GM12878 (cell line): ENCODE results near the gene ADGRD2. TPM values are rescaled to one million over a fixed set of nuclear protein-coding genes. Genes with fewer than 3 reads are reported as not detected.

ENCODE experiments used
- ATAC-seq: fragments of 200-7000 bp; cut with Tn5 transposase; 3 replicates; pipeline ENCODE4 v1.9.1; 2020; ENCODE audit warnings: mild to moderate bottlenecking, moderate library complexity
- BruUV-seq: library from RNA; stranded (reverse); fragments of 400-500 nt; replicated peaks from 2 replicates; lab custom pipeline; 2021; lab: Mats Ljungman, UMichigan
- CTCF ChIA-PET: fragments of 300-600 bp; sonication (Branson Sonifier 250); formaldehyde crosslinking; extraction: SDS; loops from one replicate; lab custom pipeline; 2021; ENCODE audit warnings: inconsistent platforms; lab: Yijun Ruan, JAX
- POLR2A ChIA-PET: fragments of 350-600 bp; formaldehyde crosslinking; extraction: SDS; loops from one replicate; lab custom pipeline; 2021; ENCODE audit warnings: inconsistent platforms; lab: Charles Lee
- RAD21 ChIA-PET: fragments of 300-600 bp; sonication (Branson Sonifier 250); formaldehyde crosslinking; loops from one replicate; lab custom pipeline; 2023; ENCODE audit warnings: antibody characterized with exemption; ENCODE audit not compliant: unreplicated experiment; lab: Charles Lee
- SMC1A ChIA-PET: fragments of 300-600 bp; sonication (Branson Sonifier 250); formaldehyde crosslinking; loops from one replicate; lab custom pipeline; 2023; ENCODE audit not compliant: unreplicated experiment, uncharacterized antibody; lab: Charles Lee
- DNase-seq: peaks from one replicate; pipeline ENCODE4 v3.0.0-alpha.2; 2011; ENCODE audit warnings: low read depth, low spot score
- FAIRE-seq: peaks from 3 replicates; lab custom pipeline; 2011; peaks lifted over from hg19 to GRCh38; lab: Jason Lieb, UNC
- H2AFZ ChIP-seq: 2 replicates; pipeline ENCODE4 v1.6.0; 2011; ENCODE audit warnings: low read depth, low read length, control low read depth; ENCODE audit not compliant: control insufficient read depth
- H3K27ac ChIP-seq: 2 replicates; pipeline ENCODE4 v1.5.1; 2011; ENCODE audit warnings: control low read depth; ENCODE audit not compliant: control insufficient read depth, insufficient read depth
- H3K27me3 ChIP-seq, 2 experiments: replicated peaks in 1 of 2; 2 replicates each; pipeline versions ENCODE4 v1.6.0 to v1.6.1; 2011; ENCODE audit warnings: low read length in 1 of 2; ENCODE audit not compliant: control insufficient read depth in 2 of 2, insufficient read depth in 2 of 2
- H3K36me3 ChIP-seq, 2 experiments: 2 replicates each; pipeline ENCODE4 v1.5.1; 2011; ENCODE audit warnings: low read length in 1 of 2; ENCODE audit not compliant: control insufficient read depth in 2 of 2, insufficient read depth in 2 of 2
- H3K4me1 ChIP-seq: 2 replicates; pipeline ENCODE4 v1.6.1; 2011; ENCODE audit warnings: mild to moderate bottlenecking, low read length, moderate library complexity, mixed read lengths; ENCODE audit not compliant: control insufficient read depth, insufficient read depth
- H3K4me2 ChIP-seq: 2 replicates; pipeline ENCODE4 v1.6.0; 2011; ENCODE audit warnings: control low read depth; ENCODE audit not compliant: control insufficient read depth, insufficient read depth
- H3K4me3 ChIP-seq: fragments of 200-600 bp; sonication (generic); 2 replicates; pipeline ENCODE4 v1.5.1; 2016
- H3K79me2 ChIP-seq: 2 replicates; pipeline ENCODE4 v1.6.0; 2011; ENCODE audit warnings: low read length; ENCODE audit not compliant: control insufficient read depth, insufficient read depth
- H3K9ac ChIP-seq: 2 replicates; pipeline ENCODE4 v1.8.0; 2011; ENCODE audit warnings: low read length, control low read depth, mixed read lengths; ENCODE audit not compliant: control insufficient read depth, insufficient read depth
- H3K9me3 ChIP-seq: replicated peaks from 3 replicates; pipeline ENCODE4 v1.5.1; 2011; ENCODE audit warnings: mild to moderate bottlenecking, low read length; ENCODE audit not compliant: control insufficient read depth, insufficient read depth
- H4K20me1 ChIP-seq: 2 replicates; pipeline ENCODE4 v1.6.0; 2011; ENCODE audit not compliant: control insufficient read depth, insufficient read depth
- HDAC2 ChIP-seq: fragments of 200-600 bp; sonication (generic); IDR thresholded peaks from 2 replicates; pipeline ENCODE4 v1.6.1; 2017
- MLLT1 ChIP-seq: fragments of 450-650 bp; IDR thresholded peaks from 2 replicates; pipeline ENCODE4 v1.6.1; 2016; ENCODE audit warnings: mild to moderate bottlenecking
- RUNX3 ChIP-seq: IDR thresholded peaks from 2 replicates; pipeline ENCODE4 v1.6.1; 2012; ENCODE audit warnings: low read length, inconsistent platforms
- SP1 ChIP-seq: IDR thresholded peaks from one replicate; pipeline ENCODE4 v1.6.1; 2011; ENCODE audit warnings: low read depth, low read length
- SREBF1 ChIP-seq: IDR thresholded peaks from 2 replicates; pipeline ENCODE4 v1.6.1; 2012; ENCODE audit warnings: mild to moderate bottlenecking, low read length
- ZBTB33 ChIP-seq: fragments of 450-650 bp; IDR thresholded peaks from 2 replicates; pipeline ENCODE4 v1.6.1; 2017; ENCODE audit warnings: mild to moderate bottlenecking
- ZZZ3 ChIP-seq: IDR thresholded peaks from 2 replicates; pipeline ENCODE4 v1.6.1; 2011; ENCODE audit warnings: low read depth; ENCODE audit not compliant: control insufficient read depth, insufficient read length
- WGBS: methylation state at CpG from one replicate; pipeline ENCODE4 v1.1.6; 2016; ENCODE audit warnings: low lambda C conversion rate; ENCODE audit not compliant: insufficient replicate concordance, insufficient coverage; ENCODE audit errors: missing lambda C conversion rate; 5-methylcytosine and 5-hydroxymethylcytosine counted together
- in situ Hi-C: fragments of 300-500 bp; cut with MboI; formaldehyde crosslinking; loops from 9 replicates; pipeline ENCODE4 v1.14.3; 2018; ENCODE audit warnings: mixed read lengths
- intact Hi-C: fragments of 100-400 bp; cut with micrococcal nuclease; formaldehyde crosslinking; loops from one replicate; pipeline ENCODE4 v1.14.2; 2022; ENCODE audit not compliant: unreplicated experiment
- polyA plus RNA-seq, 11 experiments: library from polyadenylated mRNA; depleted of rRNA in 4 of 11; unstranded in 6 of 11; stranded (reverse) in 5 of 11; fragments of >200 nt; fragmentation: Nextera tagmentation in 4 of 11; fragmentation: Illumina TruSeq in 1 of 11; extraction: Ambion mirVana in 4 of 11; extraction: Trizol in 1 of 11; gene quantifications; 1 replicate in 1 of 11; 2 replicates in 10 of 11; pipeline versions ENCODE4 v1.2.1 to v1.2.3, GENCODE V29; 2011 to 2016; ENCODE audit warnings: inconsistent platforms in 2 of 11, missing spikeins in 2 of 11, low read depth in 1 of 11
- total RNA-seq, 4 experiments: library from RNA; depleted of rRNA in 3 of 4; stranded (reverse); fragments of >200 nt in 3 of 4; fragmentation: Illumina TruSeq in 1 of 4; extraction: Trizol in 1 of 4; gene quantifications; 2 replicates each; pipeline versions ENCODE4 v1.2.1 to v1.2.3, GENCODE V29; 2013 to 2021

The ADGRD2 gene
- total and polyA plus RNA-seq, 10 of the 15 experiments (the other 5 are each of a cell fraction or from before 2014, with no cell fraction given): not detected

GRCh38 chr9:124455820-124456219 is 5.6 kb downstream of the ADGRD2 start:
- Histone ChIP-seq H3K4me1 (no peaks in the 10 kb centered on the region), H3K36me3 (no peaks in the 10 kb centered on the region), H3K4me2 (no peak overlapping the region), H3K4me3 (no peak overlapping the region), H2AFZ (no peak overlapping the region), H3K27ac (no peak overlapping the region), H3K79me2 (no peaks in the 10 kb centered on the region), H4K20me1 (no peaks in the 10 kb centered on the region), H3K27me3 (peaks cover 5 to 8% of the 10 kb centered on the region in 2 experiments; a peak in 3 of 4 replicates), H3K9me3 (no peaks in the 10 kb centered on the region), H3K9ac (no peak overlapping the region)
- BruUV-seq: no TSS peak
- SMC1A ChIA-PET: interaction anchor here (0.9 kb wide), 1 partner anchor 8 kb away, joined by 3 read pairs; no protein-coding TSS in a partner anchor
- ATAC-seq (no peak), DNase-seq (no peak), FAIRE-seq (no peak)
- intact Hi-C loops: no loop called here
- CTCF ChIA-PET: interaction anchor here (1.0 kb wide), 1 partner anchor 84 kb away, joined by 3 read pairs; no protein-coding TSS in a partner anchor
- POLR2A ChIA-PET: no interaction called here
- RAD21 ChIA-PET: no interaction called here
- in situ Hi-C loops: no loop called here
- WGBS: 11% methylated on average over 7 of the region's 7 CpGs
- TF ChIP-seq MLLT1 (no peak), HDAC2 (no peak), SP1 (no peak), ZBTB33 (no peak), SREBF1 (no peak), RUNX3 (no peak), ZZZ3 (no peak)
